ENCODE data around the gene CDCA7L.

Gene CDCA7L

DNA sequence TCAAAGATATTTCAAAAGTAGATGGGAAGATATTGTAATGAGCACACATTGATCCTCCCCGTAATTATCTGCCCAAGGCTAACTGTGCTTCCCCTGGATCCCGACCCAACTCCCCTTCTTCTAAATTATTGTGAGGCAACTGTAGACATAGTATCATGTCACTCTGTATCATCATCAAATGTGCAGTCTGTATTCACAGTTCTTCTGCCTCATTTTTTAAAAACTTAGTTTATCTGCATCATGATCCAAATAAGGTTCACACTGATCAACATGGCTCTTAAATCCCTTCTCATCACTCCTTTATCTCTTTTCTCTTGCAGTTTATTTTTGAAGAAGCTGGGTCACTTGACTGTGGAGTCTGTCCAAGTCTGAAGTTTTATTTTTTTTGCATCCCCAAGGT, 27.5 kb downstream of the CDCA7L start (continued):
- no peak for TF ChIP-seq ZNF571 (tag by site-specific recombination; IDR thresholded peaks at IDR 0.05)
- TF ChIP-seq ZNF416 (tag by site-specific recombination; IDR thresholded peaks at IDR 0.05), result no peak
- no peak for TF ChIP-seq ZNF843 (tag by site-specific recombination; IDR thresholded peaks at IDR 0.05)
- TF ChIP-seq ZNF366 (tag by site-specific recombination; conservative IDR thresholded peaks at IDR 0.05), result no peak
- TF ChIP-seq ZNF558 (tag by site-specific recombination; IDR thresholded peaks at IDR 0.05), result no peak
- TF ChIP-seq ZNF157 (tag by site-specific recombination; IDR thresholded peaks at IDR 0.05), result no peak
- no peak for TF ChIP-seq ZNF510 (tag by site-specific recombination; IDR thresholded peaks at IDR 0.05; ENCODE audit: insufficient replicate concordance)
- TF ChIP-seq ZNF324 (tag by site-specific recombination; IDR thresholded peaks at IDR 0.05), result no peak

DNA sequence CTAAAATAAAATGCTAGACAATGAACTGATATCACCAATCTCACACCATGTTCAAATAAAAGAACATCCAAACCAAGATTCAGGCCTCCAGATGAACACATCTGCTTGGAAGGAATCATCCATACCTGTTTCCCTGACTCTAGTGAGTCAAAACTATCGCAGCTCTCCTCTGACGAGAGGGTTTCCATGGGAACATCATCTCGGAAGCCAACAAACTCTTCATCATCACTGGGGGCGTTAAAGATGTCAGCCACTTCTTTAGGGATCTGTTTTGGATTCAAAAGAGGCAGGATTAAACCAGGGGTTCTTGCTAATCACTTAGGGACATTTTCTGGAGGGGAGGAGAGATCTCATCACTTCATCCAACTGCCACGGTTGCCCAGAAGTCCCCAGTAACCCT, 29.1 kb downstream of the CDCA7L start:
- TF ChIP-seq ZNF354C (tag by site-specific recombination; IDR thresholded peaks at IDR 0.05; ENCODE audit: borderline replicate concordance, low read depth), result no peak
- TF ChIP-seq ZNF311 (tag by site-specific recombination; IDR thresholded peaks at IDR 0.05; ENCODE audit: borderline replicate concordance), result no peak
- no peak for TF ChIP-seq ZNF19 (tag by site-specific recombination; IDR thresholded peaks at IDR 0.05; ENCODE audit: low read depth)
- no peak for TF ChIP-seq ZNF202 (tag by site-specific recombination; IDR thresholded peaks at IDR 0.05; ENCODE audit: borderline replicate concordance)
- TF ChIP-seq ZNF184 (tag by site-specific recombination; IDR thresholded peaks at IDR 0.05), result no peak
- TF ChIP-seq ZNF76 (tag by site-specific recombination; IDR thresholded peaks at IDR 0.05; ENCODE audit: borderline replicate concordance, low read depth), result no peak
- TF ChIP-seq TRIM28 (IDR thresholded peaks at IDR 0.05; ENCODE audit: borderline replicate concordance, low read length), result no peak
- TF ChIP-seq ZFP3 (tag by site-specific recombination; IDR thresholded peaks at IDR 0.05; ENCODE audit: low read depth), result no peak
- TF ChIP-seq, protein P1, sequence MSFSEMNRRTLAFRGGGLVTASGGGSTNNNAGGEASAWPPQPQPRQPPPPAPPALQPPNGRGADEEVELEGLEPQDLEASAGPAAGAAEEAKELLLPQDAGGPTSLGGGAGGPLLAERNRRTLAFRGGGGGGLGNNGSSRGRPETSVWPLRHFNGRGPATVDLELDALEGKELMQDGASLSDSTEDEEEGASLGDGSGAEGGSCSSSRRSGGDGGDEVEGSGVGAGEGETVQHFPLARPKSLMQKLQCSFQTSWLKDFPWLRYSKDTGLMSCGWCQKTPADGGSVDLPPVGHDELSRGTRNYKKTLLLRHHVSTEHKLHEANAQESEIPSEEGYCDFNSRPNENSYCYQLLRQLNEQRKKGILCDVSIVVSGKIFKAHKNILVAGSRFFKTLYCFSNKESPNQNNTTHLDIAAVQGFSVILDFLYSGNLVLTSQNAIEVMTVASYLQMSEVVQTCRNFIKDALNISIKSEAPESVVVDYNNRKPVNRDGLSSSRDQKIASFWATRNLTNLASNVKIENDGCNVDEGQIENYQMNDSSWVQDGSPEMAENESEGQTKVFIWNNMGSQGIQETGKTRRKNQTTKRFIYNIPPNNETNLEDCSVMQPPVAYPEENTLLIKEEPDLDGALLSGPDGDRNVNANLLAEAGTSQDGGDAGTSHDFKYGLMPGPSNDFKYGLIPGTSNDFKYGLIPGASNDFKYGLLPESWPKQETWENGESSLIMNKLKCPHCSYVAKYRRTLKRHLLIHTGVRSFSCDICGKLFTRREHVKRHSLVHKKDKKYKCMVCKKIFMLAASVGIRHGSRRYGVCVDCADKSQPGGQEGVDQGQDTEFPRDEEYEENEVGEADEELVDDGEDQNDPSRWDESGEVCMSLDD (tag by site-specific recombination; IDR thresholded peaks at IDR 0.05), result no peak
- TF ChIP-seq ZBTB21 (tag by site-specific recombination; IDR thresholded peaks at IDR 0.05), result no peak
- H3K4me3 ChIP-seq (ENCODE audit: low read depth, low read length), result no peak overlapping the region
- peaks cover 4 to 35% of the 10 kb centered on the region in 2 experiments for H3K36me3 ChIP-seq (ENCODE audit: control insufficient read depth in 2 of 2, insufficient read depth in 1 of 2, low read length in 2 of 2)
- CTCF ChIA-PET, result no interaction called here
- POLR2A ChIA-PET, result no interaction called here
- H3K9me3 ChIP-seq (ENCODE audit: control insufficient read depth, insufficient read depth, low read depth, low read length), result no peaks in the 10 kb centered on the region
- peaks cover 3% of the 10 kb centered on the region; the same call in 1 of the 2 replicates for H3K4me1 ChIP-seq (ENCODE audit: control insufficient read depth, insufficient read depth, low read length)
- no peak overlapping the region for H3K27ac ChIP-seq (ENCODE audit: extremely low read depth, low read depth, low read length)

DNA sequence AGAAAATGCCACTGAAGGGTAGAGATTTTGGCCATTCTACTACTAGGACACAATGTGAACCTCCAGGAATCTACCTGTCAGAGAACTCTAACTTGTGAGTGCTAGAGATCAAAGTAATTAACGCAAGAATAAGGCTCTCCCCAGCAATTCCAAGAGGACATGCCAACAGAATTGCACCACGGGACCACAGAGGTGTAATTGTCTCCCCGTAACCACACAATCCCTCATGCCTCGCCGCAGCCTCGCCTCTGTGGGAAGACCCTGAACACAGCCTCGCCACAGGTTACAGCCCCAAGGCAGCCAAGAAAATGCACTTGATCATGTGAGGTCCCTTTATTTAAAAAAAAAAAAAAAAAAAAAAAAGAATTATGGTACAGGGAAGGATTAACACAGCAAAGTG, 29.5 kb downstream of the CDCA7L start:
- ChIA-PET CTCF (interaction anchor here (0.7 kb wide), 1 partner anchor 124 kb away, joined by 3 read pairs; no protein-coding TSS in a partner anchor), POLR2A (no interaction called here)
- TF ChIP-seq ZNF18 (tag by site-specific recombination; IDR thresholded peaks at IDR 0.05) (no peak), ZNF19 (tag by site-specific recombination; IDR thresholded peaks at IDR 0.05; ENCODE audit: low read depth) (no peak), ZNF10 (tag by site-specific recombination; IDR thresholded peaks at IDR 0.05) (no peak), ZNF311 (tag by site-specific recombination; IDR thresholded peaks at IDR 0.05; ENCODE audit: borderline replicate concordance) (no peak), ZNF354C (tag by site-specific recombination; IDR thresholded peaks at IDR 0.05; ENCODE audit: borderline replicate concordance, low read depth) (no peak), EGR2 (tag by site-specific recombination; IDR thresholded peaks at IDR 0.05; ENCODE audit: low read depth) (no peak), HOXA7 (CRISPR knock-in tag; IDR thresholded peaks at IDR 0.05; ENCODE audit: borderline replicate concordance) (no peak), GLI2 (tag by site-specific recombination; IDR thresholded peaks at IDR 0.05; ENCODE audit: borderline replicate concordance, low read depth) (no peak), ZNF324 (tag by site-specific recombination; IDR thresholded peaks at IDR 0.05) (no peak)
- peaks cover 4 to 40% of the 10 kb centered on the region in 2 experiments for H3K36me3 ChIP-seq (ENCODE audit: control insufficient read depth in 2 of 2, insufficient read depth in 1 of 2, low read length in 2 of 2)
- H3K27ac ChIP-seq (ENCODE audit: extremely low read depth, low read depth, low read length), result no peak overlapping the region
- no peak overlapping the region for H3K4me3 ChIP-seq (ENCODE audit: low read depth, low read length)
- peaks cover 3% of the 10 kb centered on the region; the same call in 1 of the 2 replicates for H3K4me1 ChIP-seq (ENCODE audit: control insufficient read depth, insufficient read depth, low read length)
- H3K9me3 ChIP-seq (ENCODE audit: control insufficient read depth, insufficient read depth, low read depth, low read length), result no peaks in the 10 kb centered on the region
